IPS DF 6.9 (cell line): ENCODE measurements around the gene SLC12A6.

Experiments
- DNase-seq: peaks from one replicate; pipeline ENCODE4 v3.0.0-alpha.2; 2013; ENCODE audit warnings: low read depth, low spot score
- H3K27ac ChIP-seq: one replicate; pipeline ENCODE4 v1.5.1; 2013; ENCODE audit warnings: low read length, control low read depth
- H3K27me3 ChIP-seq: 2 replicates; pipeline ENCODE4 v1.6.1; 2013; ENCODE audit warnings: mild to moderate bottlenecking, low read length; ENCODE audit not compliant: control insufficient read depth, insufficient read depth
- H3K36me3 ChIP-seq: 2 replicates; pipeline ENCODE4 v1.6.1; 2013; ENCODE audit warnings: low read length; ENCODE audit not compliant: control insufficient read depth, insufficient read depth
- H3K4me1 ChIP-seq: 2 replicates; pipeline ENCODE4 v1.6.1; 2013; ENCODE audit warnings: low read length; ENCODE audit not compliant: control insufficient read depth, insufficient read depth
- H3K4me3 ChIP-seq: 2 replicates; pipeline ENCODE4 v1.5.1; 2013; ENCODE audit warnings: mild to moderate bottlenecking, low read length
- H3K9me3 ChIP-seq: 2 replicates; pipeline ENCODE4 v1.6.1; 2013; ENCODE audit warnings: low read length, inconsistent platforms; ENCODE audit not compliant: control insufficient read depth, insufficient read depth
- WGBS: extraction: QIAGEN DNeasy Blood & Tissue Kit; methylation state at CpG from one replicate; pipeline ENCODE4 v1.1.7; 2013; ENCODE audit warnings: mixed read lengths, missing lambda C conversion rate; ENCODE audit not compliant: insufficient read length, insufficient coverage; 5-methylcytosine and 5-hydroxymethylcytosine counted together

SLC12A6 gene

DNA sequence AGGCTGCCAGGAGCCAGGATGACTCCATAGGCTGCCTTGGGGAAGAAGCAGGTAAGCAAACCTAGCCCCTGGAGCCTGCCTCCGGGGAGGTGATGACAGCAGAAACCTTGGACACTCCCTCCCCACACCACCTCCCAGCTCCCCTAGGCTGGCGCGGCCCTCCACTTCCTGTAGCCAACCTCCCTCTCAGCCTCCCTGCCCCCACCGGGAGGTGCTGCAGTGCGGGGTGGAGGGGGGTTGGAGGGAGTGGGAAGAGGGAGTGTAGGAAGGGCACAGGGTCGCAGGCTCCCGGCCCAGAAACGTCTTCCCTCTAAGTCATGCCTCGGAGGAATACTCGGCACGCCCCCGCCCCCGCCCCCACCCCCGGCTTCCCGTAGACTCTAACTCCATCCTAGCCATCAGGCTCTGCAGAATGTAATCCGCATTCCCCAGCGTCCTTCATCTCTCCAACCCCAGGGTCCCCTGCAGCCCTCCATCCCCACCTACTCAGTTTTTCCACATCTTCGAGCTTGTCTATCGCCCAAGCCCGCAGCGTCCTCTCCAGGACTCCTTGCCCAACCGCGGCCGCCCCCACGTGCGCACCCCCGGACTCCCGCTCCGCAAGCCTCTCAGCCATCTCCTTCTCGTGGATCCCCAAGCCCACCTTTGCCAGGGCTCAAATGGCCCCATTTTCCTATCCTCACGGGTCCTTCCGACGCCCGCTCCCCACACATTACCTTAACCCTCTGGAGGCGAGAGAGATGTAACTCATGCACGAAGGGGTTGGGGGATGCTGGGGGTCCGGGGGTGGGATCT, 28.9 kb upstream of the SLC12A6 start:
- Histone ChIP-seq H3K4me1 (peaks cover 2% of the 10 kb centered on the region; the same call in 1 of the 2 replicates), H3K27me3 (no peaks in the 10 kb centered on the region), H3K27ac (no peak overlapping the region), H3K9me3 (no peaks in the 10 kb centered on the region), H3K36me3 (peaks cover 6% of the 10 kb centered on the region; the same call in 1 of the 2 replicates), H3K4me3 (peak overlapping the region; percentile 80)
- WGBS = no CpG with 5 or more reads among the region's 37 CpGs
- no peak for DNase-seq

GRCh38 chr15:34365836-34366235, 28.3 kb upstream of the SLC12A6 start:
- no peak overlapping the region for H3K27ac ChIP-seq

DNA sequence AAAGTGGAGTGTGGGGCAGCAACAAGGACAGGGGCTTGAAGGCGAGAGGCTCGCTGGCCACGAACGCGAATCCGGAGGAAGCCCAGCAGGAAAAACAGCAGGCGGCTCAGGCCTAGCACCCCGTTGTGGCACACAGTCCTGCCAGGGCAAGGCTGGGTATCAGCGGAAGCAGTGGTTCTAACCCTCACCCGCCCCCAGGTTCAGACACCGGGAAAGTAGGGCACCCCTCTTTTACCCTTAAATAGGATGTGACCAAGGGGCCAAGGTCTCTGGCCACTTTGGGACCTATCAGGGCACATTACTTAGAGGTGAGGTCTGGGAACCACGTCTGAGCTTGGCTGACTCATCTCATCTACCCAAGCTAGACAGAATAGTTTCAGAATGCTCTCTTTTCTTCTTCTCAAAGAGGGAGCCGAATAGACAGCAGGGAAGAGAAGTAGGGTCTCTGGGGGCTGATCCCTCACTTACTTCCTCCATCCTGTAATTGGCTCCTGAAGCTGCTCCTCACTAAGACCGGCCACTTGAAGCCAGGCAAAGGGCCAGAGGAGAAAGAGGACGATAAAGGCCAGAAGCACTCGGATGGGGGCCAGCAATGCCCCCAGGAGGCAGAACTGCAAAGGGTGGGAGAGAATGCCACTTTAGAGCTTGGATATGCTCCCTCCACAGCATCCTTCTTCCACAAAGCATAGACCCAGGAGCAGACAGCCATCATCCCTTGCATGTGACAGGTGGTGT, 27.7 kb upstream of the SLC12A6 start:
- Histone ChIP-seq H3K4me3 (no peak overlapping the region), H3K27me3 (no peaks in the 10 kb centered on the region), H3K4me1 (peaks cover 2% of the 10 kb centered on the region; the same call in 1 of the 2 replicates), H3K36me3 (peaks cover 10% of the 10 kb centered on the region; the same call in 1 of the 2 replicates), H3K9me3 (no peaks in the 10 kb centered on the region), H3K27ac (no peak overlapping the region)
- DNase-seq = no peak
- no CpG with 5 or more reads among the region's 16 CpGs for WGBS

More at GRCh38 chr15:34365836-34366235, 28.3 kb upstream of the SLC12A6 start:
- Histone ChIP-seq H3K36me3 (peaks cover 10% of the 10 kb centered on the region; the same call in 1 of the 2 replicates), H3K4me1 (peaks cover 2% of the 10 kb centered on the region; the same call in 1 of the 2 replicates), H3K9me3 (no peaks in the 10 kb centered on the region), H3K27me3 (no peaks in the 10 kb centered on the region), H3K4me3 (peak overlapping the region; percentile 80; the same call in 1 of the 2 replicates)
- no CpG with 5 or more reads among the region's 5 CpGs for WGBS
- no peak for DNase-seq

GRCh38 chr15:34364041-34364440, 26.5 kb upstream of the SLC12A6 start:
- peaks cover 15% of the 10 kb centered on the region; the same call in 1 of the 2 replicates for H3K36me3 ChIP-seq
- peaks cover 2% of the 10 kb centered on the region; the same call in 1 of the 2 replicates for H3K4me1 ChIP-seq
- no peak for DNase-seq
- no peak overlapping the region for H3K27ac ChIP-seq
- no CpG with 5 or more reads among the region's 8 CpGs for WGBS
- no peaks in the 10 kb centered on the region for H3K27me3 ChIP-seq
- H3K9me3 ChIP-seq = no peaks in the 10 kb centered on the region
- no peak overlapping the region for H3K4me3 ChIP-seq

GRCh38 chr15:34362047-34362773, 24.6 kb upstream of the SLC12A6 start:
- no peak overlapping the region for H3K27ac ChIP-seq
- DNase-seq = no peak
- no CpG with 5 or more reads among the region's 10 CpGs for WGBS
- H3K27me3 ChIP-seq = no peaks in the 10 kb centered on the region
- H3K36me3 ChIP-seq = peaks cover 15% of the 10 kb centered on the region; the same call in 1 of the 2 replicates
- H3K4me1 ChIP-seq = peaks cover 2% of the 10 kb centered on the region; the same call in 1 of the 2 replicates
- no peak overlapping the region for H3K4me3 ChIP-seq
- H3K9me3 ChIP-seq = no peaks in the 10 kb centered on the region

DNA sequence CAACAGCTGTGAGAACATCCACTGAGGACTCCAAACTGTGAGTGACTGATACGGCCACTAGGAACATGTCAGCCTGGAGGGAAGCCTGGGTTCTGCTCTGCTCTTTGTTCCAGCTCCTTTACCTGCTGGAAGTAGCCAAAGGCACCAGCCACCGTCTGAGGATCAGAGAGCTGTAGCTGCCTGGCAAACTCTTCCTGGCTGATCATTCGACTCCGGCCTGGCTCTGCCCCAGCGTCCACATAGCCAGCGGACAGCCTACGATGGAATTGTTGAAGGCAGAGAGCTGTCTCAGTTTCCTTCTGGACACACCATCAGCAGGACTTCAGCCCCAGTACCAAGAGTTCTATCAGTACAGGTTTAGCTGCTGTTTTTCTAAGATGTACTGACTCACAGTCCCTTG, 23.7 kb upstream of the SLC12A6 start:
- no peak for DNase-seq
- WGBS = no CpG with 5 or more reads among the region's 7 CpGs
- no peaks in the 10 kb centered on the region for H3K9me3 ChIP-seq
- no peak overlapping the region for H3K4me3 ChIP-seq
- peaks cover 2% of the 10 kb centered on the region; the same call in 1 of the 2 replicates for H3K4me1 ChIP-seq
- peaks cover 15% of the 10 kb centered on the region; the same call in 1 of the 2 replicates for H3K36me3 ChIP-seq
- no peak overlapping the region for H3K27ac ChIP-seq
- H3K27me3 ChIP-seq = no peaks in the 10 kb centered on the region

DNA sequence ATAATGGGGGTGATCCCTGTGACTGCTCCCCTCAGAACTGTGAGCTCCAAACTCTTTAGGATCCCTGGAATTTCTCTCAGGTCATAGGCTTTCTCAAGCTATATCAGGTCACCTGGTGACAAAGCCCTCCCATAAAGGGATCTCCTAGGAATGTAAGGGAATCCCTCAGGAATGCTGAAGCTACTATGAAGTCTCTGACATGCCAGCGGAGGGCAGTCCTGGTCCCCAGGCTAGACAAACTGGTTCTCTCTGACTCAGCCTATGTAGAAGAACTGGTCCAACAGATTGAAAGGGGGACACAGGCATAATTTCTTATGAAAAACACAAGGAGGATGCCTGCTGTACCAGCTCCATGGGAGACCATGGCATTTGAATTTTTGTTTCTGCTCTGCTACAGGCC, 22.7 kb upstream of the SLC12A6 start:
- Histone ChIP-seq H3K4me1 (peaks cover 2% of the 10 kb centered on the region; the same call in 1 of the 2 replicates), H3K4me3 (no peak overlapping the region), H3K27me3 (no peaks in the 10 kb centered on the region), H3K27ac (no peak overlapping the region), H3K36me3 (peaks cover 15% of the 10 kb centered on the region), H3K9me3 (no peaks in the 10 kb centered on the region)
- no peak for DNase-seq
- WGBS = no CpG with 5 or more reads among the region's 1 CpG

GRCh38 chr15:34359416-34359815, 21.8 kb upstream of the SLC12A6 start:
- H3K36me3 ChIP-seq = peaks cover 18% of the 10 kb centered on the region
- H3K9me3 ChIP-seq = no peaks in the 10 kb centered on the region
- no peaks in the 10 kb centered on the region for H3K4me1 ChIP-seq
- DNase-seq = no peak
- no CpG with 5 or more reads among the region's 3 CpGs for WGBS
- H3K27me3 ChIP-seq = no peaks in the 10 kb centered on the region
- H3K27ac ChIP-seq = no peak overlapping the region
- H3K4me3 ChIP-seq = no peak overlapping the region

- Histone ChIP-seq H3K36me3 (peaks cover 18% of the 10 kb centered on the region), H3K4me3 (no peak overlapping the region), H3K27ac (no peak overlapping the region), H3K4me1 (no peaks in the 10 kb centered on the region), H3K27me3 (no peaks in the 10 kb centered on the region), H3K9me3 (no peaks in the 10 kb centered on the region)
- no CpG with 5 or more reads among the region's 4 CpGs for WGBS
- DNase-seq = no peak
These were observed 21.4 kb upstream of the SLC12A6 start for GRCh38 chr15:34358948-34359347.

DNA sequence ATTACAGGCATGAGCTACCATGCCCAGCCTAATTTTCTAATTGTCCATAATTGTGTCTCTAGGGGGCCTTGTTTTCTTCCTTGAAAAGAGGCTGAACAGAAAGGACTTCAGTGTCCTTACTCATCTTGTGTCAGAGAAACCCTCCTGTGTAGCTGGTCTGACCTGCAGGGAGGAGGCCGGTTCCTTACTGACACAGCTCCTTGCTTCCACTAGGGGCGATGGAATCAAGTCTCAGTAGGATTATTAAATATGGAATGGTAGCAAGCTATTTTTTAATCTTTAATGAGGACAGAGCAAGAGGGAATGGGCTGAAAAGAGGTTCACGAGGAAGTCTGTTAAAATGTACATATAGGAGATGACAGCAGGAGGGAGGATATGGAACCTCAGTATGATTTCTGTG, 20.8 kb upstream of the SLC12A6 start:
- H3K27ac ChIP-seq = no peak overlapping the region
- no peak overlapping the region for H3K4me3 ChIP-seq
- H3K4me1 ChIP-seq = no peaks in the 10 kb centered on the region
- no peaks in the 10 kb centered on the region for H3K9me3 ChIP-seq
- H3K27me3 ChIP-seq = no peaks in the 10 kb centered on the region
- DNase-seq = no peak
- WGBS = no CpG with 5 or more reads among the region's 3 CpGs
- peaks cover 18% of the 10 kb centered on the region for H3K36me3 ChIP-seq
